ENCODE data around the gene DISC1. TPM values are rescaled to one million over a fixed set of nuclear protein-coding genes. Genes with fewer than 3 reads are reported as not detected.

Gene DISC1
- total and polyA plus RNA-seq, 2 experiments from 2014 or later = 2.1 to 6.5 TPM

DNA sequence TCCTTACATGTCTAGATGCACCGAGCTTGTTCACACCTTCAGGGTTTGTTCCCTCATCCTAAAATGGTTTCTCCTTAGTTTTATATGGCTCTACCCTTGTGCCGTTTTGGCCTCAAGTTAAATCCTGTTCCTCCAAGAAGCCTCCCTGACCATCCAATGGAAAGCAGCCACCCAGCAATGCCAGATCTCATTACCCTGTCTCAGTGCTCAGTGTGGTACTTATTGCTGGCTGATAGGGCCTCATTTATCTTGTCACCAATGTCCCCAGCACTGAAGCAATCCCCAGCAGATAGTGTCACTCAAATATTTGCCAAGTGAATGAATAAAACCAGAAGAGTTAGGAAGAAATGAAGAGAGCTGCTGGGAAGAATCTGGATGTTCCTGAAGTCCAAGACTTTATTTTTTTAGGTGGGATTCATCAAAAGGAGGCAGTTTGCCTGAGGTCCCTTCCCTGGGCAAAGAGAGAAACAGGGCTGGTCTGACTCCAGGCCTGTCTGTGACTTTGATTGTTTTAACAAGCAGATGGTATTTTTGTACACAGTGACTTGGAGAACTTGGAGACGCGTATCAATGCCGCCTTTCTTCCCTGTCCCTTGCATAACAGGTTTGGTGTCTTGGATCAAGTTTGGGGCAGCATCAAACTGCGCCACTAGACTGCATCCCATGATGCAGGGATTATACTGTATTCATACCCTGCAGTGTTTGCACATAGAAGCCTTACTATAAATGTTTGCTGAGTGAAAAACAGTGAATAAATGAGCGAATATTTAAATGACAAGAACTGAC, 221.2 kb downstream of the DISC1 start:
- H3K79me2 ChIP-seq (replicated peaks; ENCODE audit: insufficient read depth) = no peaks in the 10 kb centered on the region
- no peak overlapping the region for H3K4me2 ChIP-seq
- no peak for DNase-seq (ENCODE audit: low spot score)
- no peak overlapping the region for H3K27ac ChIP-seq (ENCODE audit: low read depth)
- no peaks in the 10 kb centered on the region for H3K36me3 ChIP-seq (ENCODE audit: insufficient read depth)
- TF ChIP-seq NANOG (IDR thresholded peaks at IDR 0.05; ENCODE audit: borderline replicate concordance) (no peak), EZH2 (IDR thresholded peaks at IDR 0.05; ENCODE audit: low read depth, unreplicated experiment) (no peak)
- H4K20me1 ChIP-seq (replicated peaks; ENCODE audit: insufficient read depth) = no peaks in the 10 kb centered on the region; the same call in 1 of the 2 replicates
- Mint-ChIP-seq H3K9me3 (no peaks in the 10 kb centered on the region), H3K4me3 (no peak overlapping the region), H3K27me3 (ENCODE audit: insufficient read depth, low read depth, poor library complexity) (peaks cover 2% of the 10 kb centered on the region), H3K27ac (no peak overlapping the region), H3K36me3 (ENCODE audit: low read depth) (no peaks in the 10 kb centered on the region), H3K4me1 (peaks cover 15% of the 10 kb centered on the region; the same call in 2 of the 3 replicates)
- H3K4me3 ChIP-seq = no peak overlapping the region
- H3K27me3 ChIP-seq (ENCODE audit: insufficient read depth) = no peaks in the 10 kb centered on the region
- no peaks in the 10 kb centered on the region for H3F3A ChIP-seq (replicated peaks; ENCODE audit: low read depth)
- H3K4me1 ChIP-seq (ENCODE audit: insufficient read depth) = peaks cover 4% of the 10 kb centered on the region; the same call in 1 of the 2 replicates
- no peak for ATAC-seq
- no peak overlapping the region for H2AFZ ChIP-seq
- no peaks in the 10 kb centered on the region for H3K9me2 ChIP-seq (ENCODE audit: insufficient read depth)

DNA sequence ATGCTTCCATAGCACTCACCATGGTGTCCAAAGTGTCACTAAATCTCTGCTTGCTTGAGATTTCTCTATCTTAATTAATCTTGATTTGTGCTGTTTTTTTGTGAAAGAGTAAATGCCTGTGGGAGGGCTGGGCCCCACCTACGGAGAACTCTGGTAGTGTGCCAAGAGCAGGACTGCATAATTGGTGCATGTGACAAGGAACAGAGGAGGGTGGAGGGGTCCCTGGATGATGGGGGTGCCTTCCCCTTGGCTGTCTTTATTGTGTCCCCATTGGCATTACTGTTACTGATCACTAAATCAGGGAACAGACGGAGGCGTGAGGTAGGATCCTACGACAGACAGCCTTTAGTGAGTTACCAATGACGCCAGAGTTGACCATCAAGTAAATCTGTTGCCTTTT, 223.4 kb downstream of the DISC1 start:
- Histone ChIP-seq H3K27me3 (ENCODE audit: insufficient read depth) (no peaks in the 10 kb centered on the region), H3K4me3 (no peak overlapping the region), H3K27ac (ENCODE audit: low read depth) (no peak overlapping the region), H4K20me1 (replicated peaks; ENCODE audit: insufficient read depth) (no peaks in the 10 kb centered on the region), H2AFZ (no peak overlapping the region), H3F3A (replicated peaks; ENCODE audit: low read depth) (no peaks in the 10 kb centered on the region), H3K4me1 (ENCODE audit: insufficient read depth) (peaks cover 2% of the 10 kb centered on the region; the same call in 1 of the 2 replicates), H3K9me2 (ENCODE audit: insufficient read depth) (no peaks in the 10 kb centered on the region), H3K36me3 (ENCODE audit: insufficient read depth) (no peaks in the 10 kb centered on the region), H3K4me2 (no peak overlapping the region), H3K79me2 (replicated peaks; ENCODE audit: insufficient read depth) (no peaks in the 10 kb centered on the region)
- Mint-ChIP-seq H3K9me3 (no peaks in the 10 kb centered on the region), H3K27ac (no peak overlapping the region), H3K4me3 (no peak overlapping the region), H3K27me3 (ENCODE audit: insufficient read depth, low read depth, poor library complexity) (peaks cover 2% of the 10 kb centered on the region), H3K4me1 (peaks cover 13% of the 10 kb centered on the region; the same call in 2 of the 3 replicates), H3K36me3 (ENCODE audit: low read depth) (no peaks in the 10 kb centered on the region)
- DNase-seq (ENCODE audit: low spot score) = no peak
- ATAC-seq = no peak
- TF ChIP-seq, protein P1, sequence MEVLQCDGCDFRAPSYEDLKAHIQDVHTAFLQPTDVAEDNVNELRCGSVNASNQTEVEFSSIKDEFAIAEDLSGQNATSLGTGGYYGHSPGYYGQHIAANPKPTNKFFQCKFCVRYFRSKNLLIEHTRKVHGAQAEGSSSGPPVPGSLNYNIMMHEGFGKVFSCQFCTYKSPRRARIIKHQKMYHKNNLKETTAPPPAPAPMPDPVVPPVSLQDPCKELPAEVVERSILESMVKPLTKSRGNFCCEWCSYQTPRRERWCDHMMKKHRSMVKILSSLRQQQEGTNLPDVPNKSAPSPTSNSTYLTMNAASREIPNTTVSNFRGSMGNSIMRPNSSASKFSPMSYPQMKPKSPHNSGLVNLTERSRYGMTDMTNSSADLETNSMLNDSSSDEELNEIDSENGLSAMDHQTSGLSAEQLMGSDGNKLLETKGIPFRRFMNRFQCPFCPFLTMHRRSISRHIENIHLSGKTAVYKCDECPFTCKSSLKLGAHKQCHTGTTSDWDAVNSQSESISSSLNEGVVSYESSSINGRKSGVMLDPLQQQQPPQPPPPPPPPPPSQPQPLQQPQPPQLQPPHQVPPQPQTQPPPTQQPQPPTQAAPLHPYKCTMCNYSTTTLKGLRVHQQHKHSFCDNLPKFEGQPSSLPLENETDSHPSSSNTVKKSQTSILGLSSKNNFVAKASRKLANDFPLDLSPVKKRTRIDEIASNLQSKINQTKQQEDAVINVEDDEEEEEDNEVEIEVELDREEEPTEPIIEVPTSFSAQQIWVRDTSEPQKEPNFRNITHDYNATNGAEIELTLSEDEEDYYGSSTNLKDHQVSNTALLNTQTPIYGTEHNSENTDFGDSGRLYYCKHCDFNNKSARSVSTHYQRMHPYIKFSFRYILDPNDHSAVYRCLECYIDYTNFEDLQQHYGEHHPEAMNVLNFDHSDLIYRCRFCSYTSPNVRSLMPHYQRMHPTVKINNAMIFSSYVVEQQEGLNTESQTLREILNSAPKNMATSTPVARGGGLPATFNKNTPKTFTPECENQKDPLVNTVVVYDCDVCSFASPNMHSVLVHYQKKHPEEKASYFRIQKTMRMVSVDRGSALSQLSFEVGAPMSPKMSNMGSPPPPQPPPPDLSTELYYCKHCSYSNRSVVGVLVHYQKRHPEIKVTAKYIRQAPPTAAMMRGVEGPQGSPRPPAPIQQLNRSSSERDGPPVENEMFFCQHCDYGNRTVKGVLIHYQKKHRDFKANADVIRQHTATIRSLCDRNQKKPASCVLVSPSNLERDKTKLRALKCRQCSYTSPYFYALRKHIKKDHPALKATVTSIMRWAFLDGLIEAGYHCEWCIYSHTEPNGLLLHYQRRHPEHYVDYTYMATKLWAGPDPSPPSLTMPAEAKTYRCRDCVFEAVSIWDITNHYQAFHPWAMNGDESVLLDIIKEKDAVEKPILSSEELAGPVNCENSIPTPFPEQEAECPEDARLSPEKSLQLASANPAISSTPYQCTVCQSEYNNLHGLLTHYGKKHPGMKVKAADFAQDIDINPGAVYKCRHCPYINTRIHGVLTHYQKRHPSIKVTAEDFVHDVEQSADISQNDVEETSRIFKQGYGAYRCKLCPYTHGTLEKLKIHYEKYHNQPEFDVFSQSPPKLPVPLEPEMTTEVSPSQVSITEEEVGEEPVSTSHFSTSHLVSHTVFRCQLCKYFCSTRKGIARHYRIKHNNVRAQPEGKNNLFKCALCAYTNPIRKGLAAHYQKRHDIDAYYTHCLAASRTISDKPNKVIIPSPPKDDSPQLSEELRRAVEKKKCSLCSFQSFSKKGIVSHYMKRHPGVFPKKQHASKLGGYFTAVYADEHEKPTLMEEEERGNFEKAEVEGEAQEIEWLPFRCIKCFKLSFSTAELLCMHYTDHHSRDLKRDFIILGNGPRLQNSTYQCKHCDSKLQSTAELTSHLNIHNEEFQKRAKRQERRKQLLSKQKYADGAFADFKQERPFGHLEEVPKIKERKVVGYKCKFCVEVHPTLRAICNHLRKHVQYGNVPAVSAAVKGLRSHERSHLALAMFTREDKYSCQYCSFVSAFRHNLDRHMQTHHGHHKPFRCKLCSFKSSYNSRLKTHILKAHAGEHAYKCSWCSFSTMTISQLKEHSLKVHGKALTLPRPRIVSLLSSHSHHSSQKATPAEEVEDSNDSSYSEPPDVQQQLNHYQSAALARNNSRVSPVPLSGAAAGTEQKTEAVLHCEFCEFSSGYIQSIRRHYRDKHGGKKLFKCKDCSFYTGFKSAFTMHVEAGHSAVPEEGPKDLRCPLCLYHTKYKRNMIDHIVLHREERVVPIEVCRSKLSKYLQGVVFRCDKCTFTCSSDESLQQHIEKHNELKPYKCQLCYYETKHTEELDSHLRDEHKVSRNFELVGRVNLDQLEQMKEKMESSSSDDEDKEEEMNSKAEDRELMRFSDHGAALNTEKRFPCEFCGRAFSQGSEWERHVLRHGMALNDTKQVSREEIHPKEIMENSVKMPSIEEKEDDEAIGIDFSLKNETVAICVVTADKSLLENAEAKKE (CRISPR knock-in tag; IDR thresholded peaks at IDR 0.05) = no peak
- TF ChIP-seq, protein P2, sequence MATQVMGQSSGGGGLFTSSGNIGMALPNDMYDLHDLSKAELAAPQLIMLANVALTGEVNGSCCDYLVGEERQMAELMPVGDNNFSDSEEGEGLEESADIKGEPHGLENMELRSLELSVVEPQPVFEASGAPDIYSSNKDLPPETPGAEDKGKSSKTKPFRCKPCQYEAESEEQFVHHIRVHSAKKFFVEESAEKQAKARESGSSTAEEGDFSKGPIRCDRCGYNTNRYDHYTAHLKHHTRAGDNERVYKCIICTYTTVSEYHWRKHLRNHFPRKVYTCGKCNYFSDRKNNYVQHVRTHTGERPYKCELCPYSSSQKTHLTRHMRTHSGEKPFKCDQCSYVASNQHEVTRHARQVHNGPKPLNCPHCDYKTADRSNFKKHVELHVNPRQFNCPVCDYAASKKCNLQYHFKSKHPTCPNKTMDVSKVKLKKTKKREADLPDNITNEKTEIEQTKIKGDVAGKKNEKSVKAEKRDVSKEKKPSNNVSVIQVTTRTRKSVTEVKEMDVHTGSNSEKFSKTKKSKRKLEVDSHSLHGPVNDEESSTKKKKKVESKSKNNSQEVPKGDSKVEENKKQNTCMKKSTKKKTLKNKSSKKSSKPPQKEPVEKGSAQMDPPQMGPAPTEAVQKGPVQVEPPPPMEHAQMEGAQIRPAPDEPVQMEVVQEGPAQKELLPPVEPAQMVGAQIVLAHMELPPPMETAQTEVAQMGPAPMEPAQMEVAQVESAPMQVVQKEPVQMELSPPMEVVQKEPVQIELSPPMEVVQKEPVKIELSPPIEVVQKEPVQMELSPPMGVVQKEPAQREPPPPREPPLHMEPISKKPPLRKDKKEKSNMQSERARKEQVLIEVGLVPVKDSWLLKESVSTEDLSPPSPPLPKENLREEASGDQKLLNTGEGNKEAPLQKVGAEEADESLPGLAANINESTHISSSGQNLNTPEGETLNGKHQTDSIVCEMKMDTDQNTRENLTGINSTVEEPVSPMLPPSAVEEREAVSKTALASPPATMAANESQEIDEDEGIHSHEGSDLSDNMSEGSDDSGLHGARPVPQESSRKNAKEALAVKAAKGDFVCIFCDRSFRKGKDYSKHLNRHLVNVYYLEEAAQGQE (IDR thresholded peaks at IDR 0.05; ENCODE audit: unreplicated experiment) = no peak
- TF ChIP-seq ZNF331 (CRISPR knock-in tag; IDR thresholded peaks at IDR 0.05; ENCODE audit: low read depth) (no peak), EZH2 (IDR thresholded peaks at IDR 0.05; ENCODE audit: low read depth, unreplicated experiment) (no peak), NANOG (IDR thresholded peaks at IDR 0.05; ENCODE audit: borderline replicate concordance) (no peak), STAT1 (IDR thresholded peaks at IDR 0.05; ENCODE audit: unreplicated experiment) (no peak), JUNB (IDR thresholded peaks at IDR 0.05; ENCODE audit: unreplicated experiment) (no peak), EZH2phosphoT487 (IDR thresholded peaks at IDR 0.05; ENCODE audit: unreplicated experiment) (no peak)
- TF ChIP-seq, protein P3, sequence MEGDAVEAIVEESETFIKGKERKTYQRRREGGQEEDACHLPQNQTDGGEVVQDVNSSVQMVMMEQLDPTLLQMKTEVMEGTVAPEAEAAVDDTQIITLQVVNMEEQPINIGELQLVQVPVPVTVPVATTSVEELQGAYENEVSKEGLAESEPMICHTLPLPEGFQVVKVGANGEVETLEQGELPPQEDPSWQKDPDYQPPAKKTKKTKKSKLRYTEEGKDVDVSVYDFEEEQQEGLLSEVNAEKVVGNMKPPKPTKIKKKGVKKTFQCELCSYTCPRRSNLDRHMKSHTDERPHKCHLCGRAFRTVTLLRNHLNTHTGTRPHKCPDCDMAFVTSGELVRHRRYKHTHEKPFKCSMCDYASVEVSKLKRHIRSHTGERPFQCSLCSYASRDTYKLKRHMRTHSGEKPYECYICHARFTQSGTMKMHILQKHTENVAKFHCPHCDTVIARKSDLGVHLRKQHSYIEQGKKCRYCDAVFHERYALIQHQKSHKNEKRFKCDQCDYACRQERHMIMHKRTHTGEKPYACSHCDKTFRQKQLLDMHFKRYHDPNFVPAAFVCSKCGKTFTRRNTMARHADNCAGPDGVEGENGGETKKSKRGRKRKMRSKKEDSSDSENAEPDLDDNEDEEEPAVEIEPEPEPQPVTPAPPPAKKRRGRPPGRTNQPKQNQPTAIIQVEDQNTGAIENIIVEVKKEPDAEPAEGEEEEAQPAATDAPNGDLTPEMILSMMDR (conservative IDR thresholded peaks at IDR 0.05; ENCODE audit: low read depth in 2 of 2) = no peak
